ENCODE data around the gene KLB.

- TF ChIP-seq SUZ12 (IDR thresholded peaks at IDR 0.05; ENCODE audit: extremely low read depth, insufficient read depth, insufficient read length): no peak
- TF ChIP-seq ZNF274 (IDR thresholded peaks at IDR 0.05; ENCODE audit: low read depth, low read length): no peak
- no peak for TF ChIP-seq YY1 (IDR thresholded peaks at IDR 0.05; ENCODE audit: insufficient read depth, insufficient read length)
These were observed 37.4 kb upstream of the KLB start for GRCh38 chr4:39369301-39369700.
